GM12878 (cell line): Measurements from ENCODE around the gene NFKBIA. TPM values are rescaled to one million over a fixed set of nuclear protein-coding genes. Genes with fewer than 3 reads are reported as not detected.

Experiments
- BHLHE40 ChIP-seq, 2 experiments: fragments of 450-650 bp in 1 of 2; IDR thresholded peaks; 2 replicates each; pipeline ENCODE4 v1.6.1; 2011 to 2017; ENCODE audit warnings: low read depth in 2 of 2, borderline replicate concordance in 1 of 2, improper control_type of control experiment in 1 of 2, low read length in 1 of 2, mild to moderate bottlenecking in 1 of 2
- CEBPZ ChIP-seq: fragments of 150-350 bp; IDR thresholded peaks from 2 replicates; pipeline ENCODE4 v1.6.1; 2016; ENCODE audit warnings: low read depth, low read length
- CTCF ChIP-seq, 3 experiments: IDR thresholded peaks in 2 of 3; conservative IDR thresholded peaks in 1 of 3; 2 replicates each; pipeline ENCODE4 v1.5.1; 2011; ENCODE audit warnings: low read depth in 3 of 3, low read length in 3 of 3, mild to moderate bottlenecking in 3 of 3, control low read depth in 2 of 3, moderate library complexity in 2 of 3, inconsistent platforms in 1 of 3, mixed read lengths in 1 of 3; ENCODE audit not compliant: control insufficient read depth in 2 of 3, insufficient read depth in 1 of 3; ENCODE audit errors: extremely low read depth in 1 of 3
- IKZF1 ChIP-seq: fragments of 450-650 bp; conservative IDR thresholded peaks from 2 replicates; pipeline ENCODE4 v1.6.1; 2017; ENCODE audit warnings: antibody characterized with exemption, mild to moderate bottlenecking
- JUNB ChIP-seq: IDR thresholded peaks from 2 replicates; pipeline ENCODE4 v1.6.1; 2016; ENCODE audit warnings: antibody characterized with exemption, mild to moderate bottlenecking
- JUND ChIP-seq: IDR thresholded peaks from 2 replicates; pipeline ENCODE4 v1.6.1; 2012; ENCODE audit warnings: low read depth, mild to moderate bottlenecking, low read length, improper control_type of control experiment, moderate library complexity
- MEF2A ChIP-seq: IDR thresholded peaks from 2 replicates; pipeline ENCODE4 v1.6.1; 2011; ENCODE audit warnings: low read depth, mild to moderate bottlenecking, low read length, moderate library complexity; ENCODE audit not compliant: insufficient read depth
- MYB ChIP-seq: fragments of 150-350 bp; IDR thresholded peaks from 2 replicates; pipeline ENCODE4 v1.6.1; 2014; ENCODE audit warnings: mild to moderate bottlenecking, low read depth, low read length, borderline replicate concordance
- RELA ChIP-seq: fragments of 450-650 bp; IDR thresholded peaks from 2 replicates; pipeline ENCODE4 v1.8.0; 2014; ENCODE audit warnings: borderline replicate concordance; ENCODE audit not compliant: partially characterized antibody
- RELB ChIP-seq: fragments of 450-650 bp; IDR thresholded peaks from 2 replicates; pipeline ENCODE4 v1.6.1; 2017; ENCODE audit warnings: low read depth, mild to moderate bottlenecking, moderate library complexity
- SMARCA5 ChIP-seq: fragments of 450-650 bp; IDR thresholded peaks from 2 replicates; pipeline ENCODE4 v1.6.1; 2017; ENCODE audit warnings: mild to moderate bottlenecking
- SPI1 ChIP-seq: IDR thresholded peaks from 2 replicates; pipeline ENCODE4 v1.6.1; 2011; ENCODE audit warnings: low read depth, mild to moderate bottlenecking, low read length, moderate library complexity, borderline replicate concordance; ENCODE audit not compliant: insufficient read depth
- SREBF1 ChIP-seq: IDR thresholded peaks from 2 replicates; pipeline ENCODE4 v1.6.1; 2012; ENCODE audit warnings: mild to moderate bottlenecking, low read length
- ZNF687 ChIP-seq: fragments of 450-650 bp; IDR thresholded peaks from 2 replicates; pipeline ENCODE4 v1.6.1; 2017; ENCODE audit warnings: mild to moderate bottlenecking, moderate library complexity
- ZSCAN29 ChIP-seq: fragments of 450-650 bp; IDR thresholded peaks from 2 replicates; pipeline ENCODE4 v1.6.1; 2017; ENCODE audit warnings: mild to moderate bottlenecking, moderate library complexity
- polyA plus RNA-seq, 11 experiments: library from polyadenylated mRNA; depleted of rRNA in 4 of 11; unstranded in 6 of 11; stranded (reverse) in 5 of 11; fragments of >200 nt; fragmentation: Nextera tagmentation in 4 of 11; fragmentation: Illumina TruSeq in 1 of 11; extraction: Ambion mirVana in 4 of 11; extraction: Trizol in 1 of 11; gene quantifications; 1 replicate in 1 of 11; 2 replicates in 10 of 11; pipeline versions ENCODE4 v1.2.1 to v1.2.3, GENCODE V29; 2011 to 2016; ENCODE audit warnings: inconsistent platforms in 2 of 11, missing spikeins in 2 of 11, low read depth in 1 of 11
- total RNA-seq, 4 experiments: library from RNA; depleted of rRNA in 3 of 4; stranded (reverse); fragments of >200 nt in 3 of 4; fragmentation: Illumina TruSeq in 1 of 4; extraction: Trizol in 1 of 4; gene quantifications; 2 replicates each; pipeline versions ENCODE4 v1.2.1 to v1.2.3, GENCODE V29; 2013 to 2021

The NFKBIA gene
- total and polyA plus RNA-seq, 10 of the 15 experiments (the other 5 are each of a cell fraction or from before 2014, with no cell fraction given) = 123 to 419 (median 267) TPM

- TF ChIP-seq RELB (peak; percentile 59; the same call in 1 of the 2 replicates), IKZF1 (peak; percentile 63), BHLHE40 (IDR thresholded peaks at IDR 0.05; ENCODE audit: borderline replicate concordance in 1 of 2, low read depth in 2 of 2, low read length in 1 of 2) (no peak; a peak in 1 of 4 replicates), CTCF (IDR thresholded peaks at IDR 0.05 in 2 of 3, conservative IDR thresholded peaks at IDR 0.05 in 1 of 3; ENCODE audit: control insufficient read depth in 2 of 3, extremely low read depth in 1 of 3, insufficient read depth in 1 of 3, low read depth in 3 of 3, low read length in 3 of 3) (no peak), MEF2A (no peak), JUNB (0 out of 2 replicates have a peak, but pooled peaks have one; percentile 18), CEBPZ (no peak), RELA (no peak), SMARCA5 (0 out of 2 replicates have a peak, but pooled peaks have one; percentile 23), ZNF687 (no peak), SREBF1 (no peak), JUND (no peak), ZSCAN29 (no peak), MYB (no peak), SPI1 (no peak)
Observed at GRCh38 chr14:35355981-35356841, 48.3 kb downstream of the NFKBIA start (continued).
